ENCODE results near the gene CACNA1C. TPM values are rescaled to one million over a fixed set of nuclear protein-coding genes. Genes with fewer than 3 reads are reported as not detected.

The CACNA1C gene
- total RNA-seq, 3 donors from 2014 or later = 2.6 to 11.8 (median 9.5) TPM

- no peak for TF ChIP-seq POLR2AphosphoS5 (IDR thresholded peaks at IDR 0.05)
- no peak for TF ChIP-seq POLR2A (IDR thresholded peaks at IDR 0.05)
- TF ChIP-seq, protein P1, sequence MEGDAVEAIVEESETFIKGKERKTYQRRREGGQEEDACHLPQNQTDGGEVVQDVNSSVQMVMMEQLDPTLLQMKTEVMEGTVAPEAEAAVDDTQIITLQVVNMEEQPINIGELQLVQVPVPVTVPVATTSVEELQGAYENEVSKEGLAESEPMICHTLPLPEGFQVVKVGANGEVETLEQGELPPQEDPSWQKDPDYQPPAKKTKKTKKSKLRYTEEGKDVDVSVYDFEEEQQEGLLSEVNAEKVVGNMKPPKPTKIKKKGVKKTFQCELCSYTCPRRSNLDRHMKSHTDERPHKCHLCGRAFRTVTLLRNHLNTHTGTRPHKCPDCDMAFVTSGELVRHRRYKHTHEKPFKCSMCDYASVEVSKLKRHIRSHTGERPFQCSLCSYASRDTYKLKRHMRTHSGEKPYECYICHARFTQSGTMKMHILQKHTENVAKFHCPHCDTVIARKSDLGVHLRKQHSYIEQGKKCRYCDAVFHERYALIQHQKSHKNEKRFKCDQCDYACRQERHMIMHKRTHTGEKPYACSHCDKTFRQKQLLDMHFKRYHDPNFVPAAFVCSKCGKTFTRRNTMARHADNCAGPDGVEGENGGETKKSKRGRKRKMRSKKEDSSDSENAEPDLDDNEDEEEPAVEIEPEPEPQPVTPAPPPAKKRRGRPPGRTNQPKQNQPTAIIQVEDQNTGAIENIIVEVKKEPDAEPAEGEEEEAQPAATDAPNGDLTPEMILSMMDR (IDR thresholded peaks at IDR 0.05) = no peak
- Histone ChIP-seq H3K27ac (no peak overlapping the region), H3K4me3 (no peak overlapping the region), H3K27me3 (no peaks in the 10 kb centered on the region), H3K4me1 (no peaks in the 10 kb centered on the region), H3K36me3 (no peaks in the 10 kb centered on the region), H3K9me3 (no peaks in the 10 kb centered on the region)
- no peak for DNase-seq (ENCODE audit: low spot score in 2 of 2)
- intact Hi-C loops (cut with DNase I; ENCODE audit: low total_unique reads) = no loop called here
Observed at GRCh38 chr12:2009623-2010022, 43.2 kb upstream of the CACNA1C start.

- intact Hi-C loops (cut with DNase I; ENCODE audit: low total_unique reads) = no loop called here
- no peak for DNase-seq (ENCODE audit: low spot score in 2 of 2)
- Histone ChIP-seq H3K9me3 (no peaks in the 10 kb centered on the region), H3K4me3 (no peak overlapping the region), H3K27ac (no peak overlapping the region), H3K27me3 (no peaks in the 10 kb centered on the region), H3K36me3 (no peaks in the 10 kb centered on the region), H3K4me1 (no peaks in the 10 kb centered on the region)
- no peak for TF ChIP-seq POLR2AphosphoS5 (IDR thresholded peaks at IDR 0.05)
- no peak for TF ChIP-seq POLR2A (IDR thresholded peaks at IDR 0.05)
- TF ChIP-seq, protein P1 (IDR thresholded peaks at IDR 0.05) = no peak
Observed at GRCh38 chr12:2011643-2012607, 40.9 kb upstream of the CACNA1C start.

DNA sequence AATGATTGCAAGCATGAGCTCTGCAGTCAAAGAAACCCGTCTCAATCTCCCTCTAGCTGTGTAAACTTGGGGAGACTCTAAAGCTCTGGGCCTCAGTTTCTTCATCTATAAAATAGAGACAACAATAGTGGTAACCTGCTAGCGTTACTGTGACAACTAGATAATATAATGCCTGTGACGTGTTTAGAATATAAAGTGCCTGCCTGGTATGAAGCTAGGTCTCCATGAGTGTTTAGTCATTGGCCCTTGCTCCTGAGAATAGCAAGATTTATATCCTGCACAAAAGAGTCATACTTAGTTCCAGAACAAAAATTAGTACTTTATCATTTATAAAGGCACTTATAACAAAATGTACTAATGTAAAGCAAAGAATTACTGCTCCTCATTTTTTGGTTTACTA, 39.7 kb upstream of the CACNA1C start:
- no peak for TF ChIP-seq POLR2A (IDR thresholded peaks at IDR 0.05)
- TF ChIP-seq, protein P1 (IDR thresholded peaks at IDR 0.05) = no peak
- TF ChIP-seq POLR2AphosphoS5 (IDR thresholded peaks at IDR 0.05) = no peak
- H3K27ac ChIP-seq = no peak overlapping the region
- H3K4me3 ChIP-seq = no peak overlapping the region
- no peaks in the 10 kb centered on the region for H3K27me3 ChIP-seq
- no peak for DNase-seq (ENCODE audit: low spot score in 2 of 2)
- no peaks in the 10 kb centered on the region for H3K9me3 ChIP-seq
- intact Hi-C loops (cut with DNase I; ENCODE audit: low total_unique reads) = no loop called here
- no peaks in the 10 kb centered on the region for H3K4me1 ChIP-seq
- H3K36me3 ChIP-seq = no peaks in the 10 kb centered on the region

DNA sequence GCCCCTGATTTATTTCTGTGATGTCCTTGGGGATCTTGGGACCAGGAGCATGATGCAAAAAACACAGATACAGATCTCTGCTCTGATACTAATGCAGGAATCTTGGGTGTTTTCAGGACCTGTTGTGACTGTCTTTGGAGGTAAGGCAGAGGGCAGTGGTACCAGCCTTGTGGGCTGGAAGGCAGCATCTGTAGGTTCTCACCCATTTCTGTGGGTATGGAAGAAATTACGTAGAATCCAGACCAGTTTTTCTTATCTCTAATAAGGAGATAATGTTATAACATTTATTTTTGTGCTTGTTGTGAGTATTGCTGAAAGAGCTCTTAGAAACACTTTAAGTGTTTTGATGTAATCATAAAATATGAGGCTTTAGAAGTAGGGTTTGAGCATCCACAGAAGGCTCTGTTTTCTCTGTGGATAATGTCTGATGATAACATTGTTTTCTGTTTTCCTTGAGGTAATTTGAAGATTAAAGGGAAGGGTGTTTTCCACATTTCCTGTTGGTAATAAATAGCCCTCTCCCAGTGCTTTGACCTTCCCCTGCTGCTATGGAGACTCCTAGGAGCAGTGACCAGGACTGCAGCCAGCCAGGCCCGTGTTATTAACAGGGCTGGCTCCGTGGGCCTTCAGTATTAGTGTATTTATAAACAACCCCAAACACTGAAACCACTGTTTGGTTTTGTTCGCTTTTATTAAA, 39.1 kb upstream of the CACNA1C start:
- intact Hi-C loops (cut with DNase I; ENCODE audit: low total_unique reads) = no loop called here
- no peaks in the 10 kb centered on the region for H3K9me3 ChIP-seq
- no peaks in the 10 kb centered on the region for H3K27me3 ChIP-seq
- H3K36me3 ChIP-seq = no peaks in the 10 kb centered on the region
- H3K27ac ChIP-seq = peak overlapping the region in 1 of 2 donors; percentile 25
- no peaks in the 10 kb centered on the region for H3K4me1 ChIP-seq
- TF ChIP-seq POLR2AphosphoS5 (IDR thresholded peaks at IDR 0.05) = no peak
- TF ChIP-seq, protein P1 (IDR thresholded peaks at IDR 0.05) = no peak
- TF ChIP-seq POLR2A (IDR thresholded peaks at IDR 0.05) = no peak
- H3K4me3 ChIP-seq = no peak overlapping the region
- no peak for DNase-seq (ENCODE audit: low spot score in 2 of 2)

DNA sequence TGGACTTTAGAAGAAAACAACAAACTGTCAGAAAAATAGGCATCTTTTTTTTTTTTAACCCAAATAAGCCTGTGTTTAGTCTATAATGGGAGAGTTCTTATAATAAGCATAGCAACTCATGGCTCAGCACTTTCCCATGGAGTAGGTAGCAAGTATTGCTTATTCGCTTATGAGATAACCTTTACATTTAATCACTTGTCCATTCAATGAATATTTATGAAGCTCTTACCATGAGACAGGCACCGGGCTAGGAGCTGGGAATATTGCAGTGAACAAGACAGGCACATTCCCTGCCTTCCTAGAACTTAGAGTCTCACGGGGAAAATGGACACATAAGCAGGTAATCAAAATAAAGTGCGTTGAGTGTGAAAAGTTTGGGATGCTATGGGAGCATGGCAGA, 38.6 kb upstream of the CACNA1C start:
- TF ChIP-seq, protein P1 (IDR thresholded peaks at IDR 0.05) = no peak
- TF ChIP-seq POLR2A (IDR thresholded peaks at IDR 0.05) (no peak), POLR2AphosphoS5 (IDR thresholded peaks at IDR 0.05) (no peak)
- no peak for DNase-seq (ENCODE audit: low spot score in 2 of 2)

More for the DNA sequence above, 38.6 kb upstream of the CACNA1C start:
- H3K4me3 ChIP-seq = no peak overlapping the region
- H3K9me3 ChIP-seq = no peaks in the 10 kb centered on the region
- no peaks in the 10 kb centered on the region for H3K4me1 ChIP-seq
- H3K36me3 ChIP-seq = no peaks in the 10 kb centered on the region
- H3K27ac ChIP-seq = no peak overlapping the region
- H3K27me3 ChIP-seq = no peaks in the 10 kb centered on the region
- intact Hi-C loops (cut with DNase I; ENCODE audit: low total_unique reads) = no loop called here
